GM12878 (cell line): ENCODE data around the gene CNTNAP5. TPM values are rescaled to one million over a fixed set of nuclear protein-coding genes. Genes with fewer than 3 reads are reported as not detected.

Experiments used
- ATAC-seq: fragments of 200-7000 bp; cut with Tn5 transposase; 3 replicates; pipeline ENCODE4 v1.9.1; 2020; ENCODE audit warnings: mild to moderate bottlenecking, moderate library complexity
- BruUV-seq: library from RNA; stranded (reverse); fragments of 400-500 nt; replicated peaks from 2 replicates; lab custom pipeline; 2021; lab: Mats Ljungman, UMichigan
- CTCF ChIA-PET: fragments of 300-600 bp; sonication (Branson Sonifier 250); formaldehyde crosslinking; extraction: SDS; loops from one replicate; lab custom pipeline; 2021; ENCODE audit warnings: inconsistent platforms; lab: Yijun Ruan, JAX
- POLR2A ChIA-PET: fragments of 350-600 bp; formaldehyde crosslinking; extraction: SDS; loops from one replicate; lab custom pipeline; 2021; ENCODE audit warnings: inconsistent platforms; lab: Charles Lee
- RAD21 ChIA-PET: fragments of 300-600 bp; sonication (Branson Sonifier 250); formaldehyde crosslinking; loops from one replicate; lab custom pipeline; 2023; ENCODE audit warnings: antibody characterized with exemption; ENCODE audit not compliant: unreplicated experiment; lab: Charles Lee
- SMC1A ChIA-PET: fragments of 300-600 bp; sonication (Branson Sonifier 250); formaldehyde crosslinking; loops from one replicate; lab custom pipeline; 2023; ENCODE audit not compliant: unreplicated experiment, uncharacterized antibody; lab: Charles Lee
- DNase-seq: peaks from one replicate; pipeline ENCODE4 v3.0.0-alpha.2; 2011; ENCODE audit warnings: low read depth, low spot score
- FAIRE-seq: peaks from 3 replicates; lab custom pipeline; 2011; peaks lifted over from hg19 to GRCh38; lab: Jason Lieb, UNC
- H2AFZ ChIP-seq: 2 replicates; pipeline ENCODE4 v1.6.0; 2011; ENCODE audit warnings: low read depth, low read length, control low read depth; ENCODE audit not compliant: control insufficient read depth
- H3K27ac ChIP-seq: 2 replicates; pipeline ENCODE4 v1.5.1; 2011; ENCODE audit warnings: control low read depth; ENCODE audit not compliant: control insufficient read depth, insufficient read depth
- H3K27me3 ChIP-seq, 2 experiments: replicated peaks in 1 of 2; 2 replicates each; pipeline versions ENCODE4 v1.6.0 to v1.6.1; 2011; ENCODE audit warnings: low read length in 1 of 2; ENCODE audit not compliant: control insufficient read depth in 2 of 2, insufficient read depth in 2 of 2
- H3K36me3 ChIP-seq, 2 experiments: 2 replicates each; pipeline ENCODE4 v1.5.1; 2011; ENCODE audit warnings: low read length in 1 of 2; ENCODE audit not compliant: control insufficient read depth in 2 of 2, insufficient read depth in 2 of 2
- H3K4me1 ChIP-seq: 2 replicates; pipeline ENCODE4 v1.6.1; 2011; ENCODE audit warnings: mild to moderate bottlenecking, low read length, moderate library complexity, mixed read lengths; ENCODE audit not compliant: control insufficient read depth, insufficient read depth
- H3K4me2 ChIP-seq: 2 replicates; pipeline ENCODE4 v1.6.0; 2011; ENCODE audit warnings: control low read depth; ENCODE audit not compliant: control insufficient read depth, insufficient read depth
- H3K4me3 ChIP-seq: fragments of 200-600 bp; sonication (generic); 2 replicates; pipeline ENCODE4 v1.5.1; 2016
- H3K79me2 ChIP-seq: 2 replicates; pipeline ENCODE4 v1.6.0; 2011; ENCODE audit warnings: low read length; ENCODE audit not compliant: control insufficient read depth, insufficient read depth
- H3K9ac ChIP-seq: 2 replicates; pipeline ENCODE4 v1.8.0; 2011; ENCODE audit warnings: low read length, control low read depth, mixed read lengths; ENCODE audit not compliant: control insufficient read depth, insufficient read depth
- H3K9me3 ChIP-seq: replicated peaks from 3 replicates; pipeline ENCODE4 v1.5.1; 2011; ENCODE audit warnings: mild to moderate bottlenecking, low read length; ENCODE audit not compliant: control insufficient read depth, insufficient read depth
- H4K20me1 ChIP-seq: 2 replicates; pipeline ENCODE4 v1.6.0; 2011; ENCODE audit not compliant: control insufficient read depth, insufficient read depth
- BHLHE40 ChIP-seq, 2 experiments: fragments of 450-650 bp in 1 of 2; IDR thresholded peaks; 2 replicates each; pipeline ENCODE4 v1.6.1; 2011 to 2017; ENCODE audit warnings: low read depth in 2 of 2, borderline replicate concordance in 1 of 2, improper control_type of control experiment in 1 of 2, low read length in 1 of 2, mild to moderate bottlenecking in 1 of 2
- BMI1 ChIP-seq: fragments of 450-650 bp; IDR thresholded peaks from 2 replicates; pipeline ENCODE4 v1.6.1; 2016; ENCODE audit warnings: mild to moderate bottlenecking, moderate library complexity, borderline replicate concordance
- CEBPB ChIP-seq, 2 experiments: fragments of 150-350 bp in 1 of 2; IDR thresholded peaks; 2 replicates each; pipeline ENCODE4 v1.6.1; 2012 to 2014; ENCODE audit warnings: low read depth in 2 of 2, low read length in 2 of 2, borderline replicate concordance in 1 of 2, inconsistent platforms in 1 of 2
- CTCF ChIP-seq, 3 experiments: IDR thresholded peaks in 2 of 3; conservative IDR thresholded peaks in 1 of 3; 2 replicates each; pipeline ENCODE4 v1.5.1; 2011; ENCODE audit warnings: low read depth in 3 of 3, low read length in 3 of 3, mild to moderate bottlenecking in 3 of 3, control low read depth in 2 of 3, moderate library complexity in 2 of 3, inconsistent platforms in 1 of 3, mixed read lengths in 1 of 3; ENCODE audit not compliant: control insufficient read depth in 2 of 3, insufficient read depth in 1 of 3; ENCODE audit errors: extremely low read depth in 1 of 3
- EGR1 ChIP-seq, 2 experiments: IDR thresholded peaks; 1 replicate in 1 of 2; 2 replicates in 1 of 2; pipeline ENCODE4 v1.6.1; 2011 to 2012; ENCODE audit warnings: low read depth in 2 of 2, low read length in 2 of 2, borderline replicate concordance in 1 of 2, mild to moderate bottlenecking in 1 of 2, moderate library complexity in 1 of 2
- ESRRA ChIP-seq: IDR thresholded peaks from 2 replicates; pipeline ENCODE4 v1.6.1; 2012; ENCODE audit warnings: mild to moderate bottlenecking, low read length, improper control_type of control experiment
- LARP7 ChIP-seq: fragments of 450-650 bp; IDR thresholded peaks from 2 replicates; pipeline ENCODE4 v1.6.1; 2017; ENCODE audit warnings: mild to moderate bottlenecking
- MEF2B ChIP-seq: fragments of 450-650 bp; IDR thresholded peaks from 2 replicates; pipeline ENCODE4 v1.6.1; 2018; ENCODE audit warnings: mild to moderate bottlenecking, moderate library complexity; ENCODE audit not compliant: partially characterized antibody, poor library complexity, severe bottlenecking
- NFYA ChIP-seq: IDR thresholded peaks from 2 replicates; pipeline ENCODE4 v1.6.1; 2011; ENCODE audit warnings: low read depth, mild to moderate bottlenecking, low read length, improper control_type of control experiment, borderline replicate concordance
- POLR2A ChIP-seq: IDR thresholded peaks from 2 replicates; pipeline ENCODE4 v1.6.1; 2011; ENCODE audit warnings: low read depth, mild to moderate bottlenecking, low read length
- RB1 ChIP-seq: fragments of 450-650 bp; formaldehyde crosslinking; IDR thresholded peaks from 2 replicates; pipeline ENCODE4 v1.6.1; 2017; ENCODE audit warnings: mild to moderate bottlenecking, borderline replicate concordance
- RCOR1 ChIP-seq: conservative IDR thresholded peaks from 2 replicates; pipeline ENCODE4 v1.6.1; 2012; ENCODE audit warnings: low read depth, low read length, improper control_type of control experiment
- SMC3 ChIP-seq: IDR thresholded peaks from 2 replicates; pipeline ENCODE4 v1.6.1; 2011; ENCODE audit warnings: low read length, improper control_type of control experiment, borderline replicate concordance
- SP1 ChIP-seq: IDR thresholded peaks from one replicate; pipeline ENCODE4 v1.6.1; 2011; ENCODE audit warnings: low read depth, low read length
- ZNF622 ChIP-seq: fragments of 450-650 bp; IDR thresholded peaks from 2 replicates; pipeline ENCODE4 v1.6.1; 2017; ENCODE audit warnings: mild to moderate bottlenecking, inconsistent platforms
- WGBS: methylation state at CpG from one replicate; pipeline ENCODE4 v1.1.6; 2016; ENCODE audit warnings: low lambda C conversion rate; ENCODE audit not compliant: insufficient replicate concordance, insufficient coverage; ENCODE audit errors: missing lambda C conversion rate; 5-methylcytosine and 5-hydroxymethylcytosine counted together
- in situ Hi-C: fragments of 300-500 bp; cut with MboI; formaldehyde crosslinking; loops from 9 replicates; pipeline ENCODE4 v1.14.3; 2018; ENCODE audit warnings: mixed read lengths
- intact Hi-C: fragments of 100-400 bp; cut with micrococcal nuclease; formaldehyde crosslinking; loops from one replicate; pipeline ENCODE4 v1.14.2; 2022; ENCODE audit not compliant: unreplicated experiment
- polyA plus RNA-seq, 11 experiments: library from polyadenylated mRNA; depleted of rRNA in 4 of 11; unstranded in 6 of 11; stranded (reverse) in 5 of 11; fragments of >200 nt; fragmentation: Nextera tagmentation in 4 of 11; fragmentation: Illumina TruSeq in 1 of 11; extraction: Ambion mirVana in 4 of 11; extraction: Trizol in 1 of 11; gene quantifications; 1 replicate in 1 of 11; 2 replicates in 10 of 11; pipeline versions ENCODE4 v1.2.1 to v1.2.3, GENCODE V29; 2011 to 2016; ENCODE audit warnings: inconsistent platforms in 2 of 11, missing spikeins in 2 of 11, low read depth in 1 of 11
- total RNA-seq, 4 experiments: library from RNA; depleted of rRNA in 3 of 4; stranded (reverse); fragments of >200 nt in 3 of 4; fragmentation: Illumina TruSeq in 1 of 4; extraction: Trizol in 1 of 4; gene quantifications; 2 replicates each; pipeline versions ENCODE4 v1.2.1 to v1.2.3, GENCODE V29; 2013 to 2021

The CNTNAP5 gene
- total and polyA plus RNA-seq, 10 of the 15 experiments (the other 5 are each of a cell fraction or from before 2014, with no cell fraction given) = not detected

DNA sequence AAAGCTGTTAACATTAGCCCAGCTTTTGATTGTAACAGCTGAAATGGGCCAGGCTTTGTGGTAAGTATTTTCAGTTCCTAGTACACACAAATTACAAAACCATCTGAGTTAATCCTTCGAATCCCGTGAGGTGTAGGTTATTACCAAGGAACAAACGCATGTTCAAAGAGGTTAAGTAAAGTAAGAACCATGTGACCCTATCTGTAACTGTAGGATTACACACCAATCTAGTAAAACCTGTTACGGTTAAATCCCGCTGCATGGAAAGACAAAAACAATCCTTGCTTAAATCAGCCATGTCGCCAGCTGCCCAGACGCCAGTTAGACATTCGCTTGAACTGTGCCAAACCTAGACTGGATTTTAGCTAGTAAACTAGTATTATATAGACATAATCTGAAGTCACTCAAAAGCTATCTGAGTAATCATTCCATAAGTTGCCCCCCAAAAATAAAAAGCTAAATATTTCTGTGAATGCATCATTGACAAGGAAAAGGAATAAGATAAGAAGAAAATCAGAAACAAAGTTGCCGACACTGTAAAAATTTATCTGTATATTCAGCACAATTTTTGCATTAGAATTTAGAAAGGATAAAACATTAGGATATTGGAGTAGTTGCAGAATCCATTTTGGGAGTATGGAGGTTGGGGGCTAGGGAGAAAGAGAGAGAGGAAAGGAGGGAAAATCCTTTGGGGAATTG lies 638.0 kb downstream of the CNTNAP5 start:
- ChIA-PET RAD21 (no interaction called here), CTCF (no interaction called here), SMC1A (no interaction called here), POLR2A (no interaction called here)
- Histone ChIP-seq H3K27me3 (no peaks in the 10 kb centered on the region), H3K79me2 (no peaks in the 10 kb centered on the region), H3K4me2 (no peak overlapping the region), H3K4me3 (no peak overlapping the region), H3K9me3 (no peaks in the 10 kb centered on the region), H4K20me1 (no peaks in the 10 kb centered on the region), H3K36me3 (no peaks in the 10 kb centered on the region), H3K4me1 (no peaks in the 10 kb centered on the region), H3K9ac (no peak overlapping the region), H2AFZ (no peak overlapping the region), H3K27ac (no peak overlapping the region)
- no TSS peak for BruUV-seq
- ATAC-seq = no peak
- no peak for DNase-seq
- TF ChIP-seq SMC3 = no peak
- no peak for TF ChIP-seq ZNF622
- no peak for TF ChIP-seq RB1
- no peak for TF ChIP-seq CTCF (IDR thresholded peaks at IDR 0.05 in 2 of 3, conservative IDR thresholded peaks at IDR 0.05 in 1 of 3; ENCODE audit: control insufficient read depth in 2 of 3, extremely low read depth in 1 of 3, insufficient read depth in 1 of 3, low read depth in 3 of 3, low read length in 3 of 3)
- TF ChIP-seq MEF2B = no peak
- no peak for TF ChIP-seq CEBPB (IDR thresholded peaks at IDR 0.05; ENCODE audit: borderline replicate concordance in 1 of 2, low read depth in 2 of 2, low read length in 2 of 2)
- TF ChIP-seq EGR1 (IDR thresholded peaks at IDR 0.05; ENCODE audit: borderline replicate concordance in 1 of 2, low read depth in 2 of 2, low read length in 2 of 2) = no peak
- no peak for TF ChIP-seq SP1
- no peak for TF ChIP-seq BHLHE40 (IDR thresholded peaks at IDR 0.05; ENCODE audit: borderline replicate concordance in 1 of 2, low read depth in 2 of 2, low read length in 1 of 2)
- TF ChIP-seq LARP7 = no peak
- TF ChIP-seq ESRRA = no peak
- no peak for TF ChIP-seq POLR2A
- TF ChIP-seq NFYA = no peak
- TF ChIP-seq BMI1 = no peak
- no peak for TF ChIP-seq RCOR1
- 50% methylated on average over 9 of the region's 9 CpGs for WGBS
- in situ Hi-C loops (no loop called here), intact Hi-C loops (no loop called here)
- FAIRE-seq = no peak
